Psoas muscle (tissue), 8 donors: ENCODE results near the gene EYA2. TPM values are rescaled to one million over a fixed set of nuclear protein-coding genes. Genes with fewer than 3 reads are reported as not detected.

Experiments used
- ATAC-seq, 4 donors: fragments of 200-7000 bp; cut with Tn5 transposase; one replicate each; pipeline ENCODE4 v1.9.1; 2020; ENCODE audit warnings: moderate library complexity in 3 of 4, mild to moderate bottlenecking in 2 of 4
- DNase-seq, 2 donors: peaks; one replicate each; pipeline ENCODE4 v3.0.0-alpha.2; 2020
- H3K27ac ChIP-seq: fragments of 200-600 bp; one replicate; pipeline ENCODE4 v1.8.0; 2022
- H3K27me3 ChIP-seq, 3 donors: fragments of 200-600 bp in 1 of 3; one replicate each; pipeline versions ENCODE4 v1.6.1 to v1.8.0; 2013 to 2022; ENCODE audit warnings: low read length in 2 of 3, mild to moderate bottlenecking in 2 of 3, moderate library complexity in 1 of 3; ENCODE audit not compliant: insufficient read depth in 3 of 3
- H3K36me3 ChIP-seq, 2 donors: fragments of 200-600 bp in 1 of 2; one replicate each; pipeline versions ENCODE4 v1.6.1 to v1.8.0; 2013 to 2022; ENCODE audit warnings: low read depth in 1 of 2, mild to moderate bottlenecking in 1 of 2, moderate library complexity in 1 of 2; ENCODE audit not compliant: insufficient read depth in 1 of 2
- H3K4me1 ChIP-seq: fragments of 200-600 bp; one replicate; pipeline ENCODE4 v1.8.0; 2022
- H3K4me3 ChIP-seq: fragments of 200-600 bp; one replicate; pipeline ENCODE4 v1.8.0; 2022; ENCODE audit warnings: mild to moderate bottlenecking
- H3K9me3 ChIP-seq: fragments of 200-600 bp; one replicate; pipeline ENCODE4 v1.8.0; 2022
- CTCF ChIP-seq: fragments of 200-600 bp; IDR thresholded peaks from one replicate; pipeline ENCODE4 v1.8.0; 2022; ENCODE audit warnings: antibody characterized with exemption
- WGBS, 3 donors: extraction: QIAGEN DNeasy Blood & Tissue Kit; methylation state at CpG; one replicate each; pipeline versions ENCODE4 v1.1.6 to v1.1.7; 2013; 5-methylcytosine and 5-hydroxymethylcytosine counted together
- intact Hi-C, 2 donors: fragments of 100-400 bp; cut with DNase I; formaldehyde crosslinking; loops; one replicate each; pipeline versions ENCODE4 v1.11.0 to v1.14.2; 2022
- polyA plus RNA-seq, 3 donors: library from polyadenylated mRNA; stranded (reverse); fragments of 200-250 nt; gene quantifications; one replicate each; pipeline ENCODE4 v1.2.3, GENCODE V29; 2013
- total RNA-seq, 4 donors: library from RNA; stranded (reverse); fragmentation: NEBNext Ultra II Directional in 2 of 4; extraction: Animal tissue kit (Norgen Biotek cat#: 25700) in 2 of 4; gene quantifications; one replicate each; pipeline versions ENCODE4 v1.2.1 to v1.2.4, GENCODE V29; 2021 to 2023
- donor health status: healthy with polysubstance abuse.
- donor health status: DM: no; HTN: no; CAD: no; lungs with moderate emphysema.
- donor health status: Bipolar disorder and iron deficiency.
- donor health status: healthy.
- donor health status: DM: yes; HTN: yes; CAD: no.
- donor health status: DM: no; HTN: no; CAD: no.
- donor health status: DM: no; HTN: no; CAD: no.
- donor health status: DM: yes; HTN: yes; CAD: no.

Gene EYA2
- total and polyA plus RNA-seq, 7 donors = 0.72 to 4.0 (median 2.0) TPM

- Histone ChIP-seq H3K36me3 (no peaks in the 10 kb centered on the region), H3K27ac (no peak overlapping the region), H3K4me1 (no peaks in the 10 kb centered on the region), H3K4me3 (no peak overlapping the region), H3K9me3 (no peaks in the 10 kb centered on the region), H3K27me3 (no peaks in the 10 kb centered on the region)
- intact Hi-C loops = no loop called here
- DNase-seq (no peak), ATAC-seq (no peak)
- 93 to 95% (median 94%) methylated on average over 4 of the region's 4 CpGs for WGBS, 3 donors
- no peak for TF ChIP-seq CTCF
These were observed 249.8 kb downstream of the EYA2 start for GRCh38 chr20:47144463-47144862.

- no peak overlapping the region for H3K4me3 ChIP-seq
- DNase-seq = no peak
- no peaks in the 10 kb centered on the region for H3K9me3 ChIP-seq
- no peak for ATAC-seq
- no peaks in the 10 kb centered on the region for H3K4me1 ChIP-seq
- 57 to 67% (median 59%) methylated on average over 7 of the region's 7 CpGs for WGBS, 3 donors
- H3K36me3 ChIP-seq = no peaks in the 10 kb centered on the region
- TF ChIP-seq CTCF = no peak
- H3K27ac ChIP-seq = no peak overlapping the region
- intact Hi-C loops = loop anchor here in 1 of 2 donors (5.0 kb wide), 1 partner anchor 389 kb away; no protein-coding TSS in a partner anchor
- H3K27me3 ChIP-seq = no peaks in the 10 kb centered on the region
These were observed 252.0 kb downstream of the EYA2 start for GRCh38 chr20:47146686-47147085.

- no peak for TF ChIP-seq CTCF
- ATAC-seq (no peak), DNase-seq (no peak)
- Histone ChIP-seq H3K27me3 (no peaks in the 10 kb centered on the region), H3K9me3 (no peaks in the 10 kb centered on the region), H3K27ac (no peak overlapping the region), H3K4me1 (no peaks in the 10 kb centered on the region), H3K4me3 (no peak overlapping the region), H3K36me3 (no peaks in the 10 kb centered on the region)
- 85 to 91% (median 89%) methylated on average over 2 of the region's 2 CpGs for WGBS, 3 donors
- intact Hi-C loops = loop anchor here in 1 of 2 donors (5.0 kb wide), 1 partner anchor 391 kb away; no protein-coding TSS in a partner anchor
These were observed 253.4 kb downstream of the EYA2 start for GRCh38 chr20:47148059-47148458.

GRCh38 chr20:47149939-47150338 lies 255.3 kb downstream of the EYA2 start:
- no peak for DNase-seq
- Histone ChIP-seq H3K36me3 (no peaks in the 10 kb centered on the region), H3K4me3 (no peak overlapping the region), H3K9me3 (no peaks in the 10 kb centered on the region), H3K27ac (no peak overlapping the region), H3K27me3 (no peaks in the 10 kb centered on the region), H3K4me1 (no peaks in the 10 kb centered on the region)
- 81 to 87% (median 86%) methylated on average over 5 of the region's 5 CpGs for WGBS, 3 donors
- no peak for TF ChIP-seq CTCF
- intact Hi-C loops = loop anchor here in 1 of 2 donors (5.0 kb wide), 1 partner anchor 393 kb away; no protein-coding TSS in a partner anchor
- no peak for ATAC-seq
